CD4-positive, alpha-beta T cell treated with Interleukin-15 for 4 hours (primary cell): Measurements from ENCODE around the gene ABCC3.

Experiments used
- DNase-seq: peaks from one replicate; pipeline ENCODE4 v3.0.0-alpha.2; 2020; ENCODE audit warnings: low spot score

Gene ABCC3

GRCh38 chr17:50642722-50643656 lies 8.3 kb downstream of the ABCC3 start:
- no peak for DNase-seq

- no peak for DNase-seq
These were observed 11.3 kb downstream of the ABCC3 start for GRCh38 chr17:50645748-50646682.

- no peak for DNase-seq
These were observed 12.5 kb downstream of the ABCC3 start for GRCh38 chr17:50647187-50647586.

GRCh38 chr17:50649042-50649908 lies 14.6 kb downstream of the ABCC3 start:
- DNase-seq, result no peak

- DNase-seq, result no peak
These were observed 17.0 kb downstream of the ABCC3 start for GRCh38 chr17:50651661-50652060.

GRCh38 chr17:50653738-50654137 lies 19.1 kb downstream of the ABCC3 start:
- no peak for DNase-seq

- DNase-seq, result no peak
These were observed 21.8 kb downstream of the ABCC3 start for GRCh38 chr17:50656509-50656908.

GRCh38 chr17:50657054-50657453 lies 22.4 kb downstream of the ABCC3 start:
- no peak for DNase-seq

- DNase-seq, result no peak
These were observed 22.9 kb downstream of the ABCC3 start for GRCh38 chr17:50657627-50658026.

- no peak for DNase-seq
These were observed 23.9 kb downstream of the ABCC3 start for GRCh38 chr17:50658616-50659015.

GRCh38 chr17:50659179-50659578 lies 24.5 kb downstream of the ABCC3 start:
- DNase-seq, result no peak

GRCh38 chr17:50660042-50660886 lies 25.6 kb downstream of the ABCC3 start:
- DNase-seq, result no peak

- DNase-seq, result no peak
These were observed 26.2 kb downstream of the ABCC3 start for GRCh38 chr17:50660887-50661345.

GRCh38 chr17:50661348-50661747 lies 26.7 kb downstream of the ABCC3 start:
- DNase-seq, result no peak

- no peak for DNase-seq
These were observed 27.2 kb downstream of the ABCC3 start for GRCh38 chr17:50661795-50662391.

GRCh38 chr17:50662632-50663225 lies 28.0 kb downstream of the ABCC3 start:
- DNase-seq, result no peak

GRCh38 chr17:50663812-50664374 lies 29.2 kb downstream of the ABCC3 start:
- no peak for DNase-seq

GRCh38 chr17:50664788-50665458 lies 30.2 kb downstream of the ABCC3 start:
- no peak for DNase-seq

GRCh38 chr17:50665838-50666237 lies 31.2 kb downstream of the ABCC3 start:
- DNase-seq, result no peak
